ENCODE data around the gene MEGF10.

DNA sequence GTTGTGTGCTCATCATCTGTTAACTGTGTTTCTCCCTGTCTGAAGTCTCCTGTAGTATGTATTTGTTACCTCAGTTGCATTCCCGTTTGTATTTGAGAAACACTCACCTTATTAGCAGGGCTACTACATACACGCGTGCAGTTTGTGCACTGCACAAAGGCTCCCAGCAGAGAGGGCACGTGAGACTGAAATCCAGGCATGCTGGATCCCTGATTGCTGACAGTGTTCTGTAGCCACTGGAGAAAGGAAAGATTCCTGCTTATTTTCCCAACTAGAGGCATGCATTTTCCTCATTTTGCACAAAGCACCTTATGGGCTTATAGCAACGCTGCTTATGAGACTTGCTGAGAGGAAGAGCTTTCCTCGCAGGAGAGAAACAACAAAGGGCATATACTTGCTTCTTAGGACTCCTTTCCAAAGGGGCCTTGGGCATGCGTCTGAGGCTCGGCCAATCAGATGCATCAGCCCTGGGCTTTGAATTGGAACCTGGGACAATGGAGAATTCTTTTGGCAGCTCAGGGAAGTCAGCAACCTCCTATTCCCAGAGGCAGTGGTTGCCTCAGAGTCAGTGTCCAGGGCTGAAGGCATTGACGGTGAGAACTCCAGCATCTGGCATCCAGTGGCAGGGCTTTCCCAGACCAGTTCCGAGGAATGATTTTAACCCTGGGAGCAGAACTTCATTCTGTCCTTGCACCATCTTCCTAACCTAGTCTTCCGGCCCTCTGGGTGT, 9.9 kb upstream of the MEGF10 start:
- TF ChIP-seq RFX5 (IDR thresholded peaks at IDR 0.05; ENCODE audit: low read depth, low read length), result no peak
- TF ChIP-seq JUND (IDR thresholded peaks at IDR 0.05; ENCODE audit: low read depth, low read length), result no peak
- TF ChIP-seq, protein P1, sequence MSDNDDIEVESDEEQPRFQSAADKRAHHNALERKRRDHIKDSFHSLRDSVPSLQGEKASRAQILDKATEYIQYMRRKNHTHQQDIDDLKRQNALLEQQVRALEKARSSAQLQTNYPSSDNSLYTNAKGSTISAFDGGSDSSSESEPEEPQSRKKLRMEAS (IDR thresholded peaks at IDR 0.05; ENCODE audit: low read depth, low read length), result no peak
- TF ChIP-seq, protein P2, sequence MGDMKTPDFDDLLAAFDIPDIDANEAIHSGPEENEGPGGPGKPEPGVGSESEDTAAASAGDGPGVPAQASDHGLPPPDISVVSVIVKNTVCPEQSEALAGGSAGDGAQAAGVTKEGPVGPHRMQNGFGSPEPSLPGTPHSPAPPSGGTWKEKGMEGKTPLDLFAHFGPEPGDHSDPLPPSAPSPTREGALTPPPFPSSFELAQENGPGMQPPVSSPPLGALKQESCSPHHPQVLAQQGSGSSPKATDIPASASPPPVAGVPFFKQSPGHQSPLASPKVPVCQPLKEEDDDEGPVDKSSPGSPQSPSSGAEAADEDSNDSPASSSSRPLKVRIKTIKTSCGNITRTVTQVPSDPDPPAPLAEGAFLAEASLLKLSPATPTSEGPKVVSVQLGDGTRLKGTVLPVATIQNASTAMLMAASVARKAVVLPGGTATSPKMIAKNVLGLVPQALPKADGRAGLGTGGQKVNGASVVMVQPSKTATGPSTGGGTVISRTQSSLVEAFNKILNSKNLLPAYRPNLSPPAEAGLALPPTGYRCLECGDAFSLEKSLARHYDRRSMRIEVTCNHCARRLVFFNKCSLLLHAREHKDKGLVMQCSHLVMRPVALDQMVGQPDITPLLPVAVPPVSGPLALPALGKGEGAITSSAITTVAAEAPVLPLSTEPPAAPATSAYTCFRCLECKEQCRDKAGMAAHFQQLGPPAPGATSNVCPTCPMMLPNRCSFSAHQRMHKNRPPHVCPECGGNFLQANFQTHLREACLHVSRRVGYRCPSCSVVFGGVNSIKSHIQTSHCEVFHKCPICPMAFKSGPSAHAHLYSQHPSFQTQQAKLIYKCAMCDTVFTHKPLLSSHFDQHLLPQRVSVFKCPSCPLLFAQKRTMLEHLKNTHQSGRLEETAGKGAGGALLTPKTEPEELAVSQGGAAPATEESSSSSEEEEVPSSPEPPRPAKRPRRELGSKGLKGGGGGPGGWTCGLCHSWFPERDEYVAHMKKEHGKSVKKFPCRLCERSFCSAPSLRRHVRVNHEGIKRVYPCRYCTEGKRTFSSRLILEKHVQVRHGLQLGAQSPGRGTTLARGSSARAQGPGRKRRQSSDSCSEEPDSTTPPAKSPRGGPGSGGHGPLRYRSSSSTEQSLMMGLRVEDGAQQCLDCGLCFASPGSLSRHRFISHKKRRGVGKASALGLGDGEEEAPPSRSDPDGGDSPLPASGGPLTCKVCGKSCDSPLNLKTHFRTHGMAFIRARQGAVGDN (IDR thresholded peaks at IDR 0.05), result no peak
- TF ChIP-seq, protein P3, sequence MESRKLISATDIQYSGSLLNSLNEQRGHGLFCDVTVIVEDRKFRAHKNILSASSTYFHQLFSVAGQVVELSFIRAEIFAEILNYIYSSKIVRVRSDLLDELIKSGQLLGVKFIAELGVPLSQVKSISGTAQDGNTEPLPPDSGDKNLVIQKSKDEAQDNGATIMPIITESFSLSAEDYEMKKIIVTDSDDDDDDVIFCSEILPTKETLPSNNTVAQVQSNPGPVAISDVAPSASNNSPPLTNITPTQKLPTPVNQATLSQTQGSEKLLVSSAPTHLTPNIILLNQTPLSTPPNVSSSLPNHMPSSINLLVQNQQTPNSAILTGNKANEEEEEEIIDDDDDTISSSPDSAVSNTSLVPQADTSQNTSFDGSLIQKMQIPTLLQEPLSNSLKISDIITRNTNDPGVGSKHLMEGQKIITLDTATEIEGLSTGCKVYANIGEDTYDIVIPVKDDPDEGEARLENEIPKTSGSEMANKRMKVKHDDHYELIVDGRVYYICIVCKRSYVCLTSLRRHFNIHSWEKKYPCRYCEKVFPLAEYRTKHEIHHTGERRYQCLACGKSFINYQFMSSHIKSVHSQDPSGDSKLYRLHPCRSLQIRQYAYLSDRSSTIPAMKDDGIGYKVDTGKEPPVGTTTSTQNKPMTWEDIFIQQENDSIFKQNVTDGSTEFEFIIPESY (IDR thresholded peaks at IDR 0.05), result no peak
- TF ChIP-seq, protein P4, sequence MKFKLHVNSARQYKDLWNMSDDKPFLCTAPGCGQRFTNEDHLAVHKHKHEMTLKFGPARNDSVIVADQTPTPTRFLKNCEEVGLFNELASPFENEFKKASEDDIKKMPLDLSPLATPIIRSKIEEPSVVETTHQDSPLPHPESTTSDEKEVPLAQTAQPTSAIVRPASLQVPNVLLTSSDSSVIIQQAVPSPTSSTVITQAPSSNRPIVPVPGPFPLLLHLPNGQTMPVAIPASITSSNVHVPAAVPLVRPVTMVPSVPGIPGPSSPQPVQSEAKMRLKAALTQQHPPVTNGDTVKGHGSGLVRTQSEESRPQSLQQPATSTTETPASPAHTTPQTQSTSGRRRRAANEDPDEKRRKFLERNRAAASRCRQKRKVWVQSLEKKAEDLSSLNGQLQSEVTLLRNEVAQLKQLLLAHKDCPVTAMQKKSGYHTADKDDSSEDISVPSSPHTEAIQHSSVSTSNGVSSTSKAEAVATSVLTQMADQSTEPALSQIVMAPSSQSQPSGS (IDR thresholded peaks at IDR 0.05; ENCODE audit: low read length), result no peak
- no peak for TF ChIP-seq SMARCA5 (IDR thresholded peaks at IDR 0.05)
- no peak for TF ChIP-seq POLR2AphosphoS5 (IDR thresholded peaks at IDR 0.05; ENCODE audit: low read length)
- TF ChIP-seq, protein P5, sequence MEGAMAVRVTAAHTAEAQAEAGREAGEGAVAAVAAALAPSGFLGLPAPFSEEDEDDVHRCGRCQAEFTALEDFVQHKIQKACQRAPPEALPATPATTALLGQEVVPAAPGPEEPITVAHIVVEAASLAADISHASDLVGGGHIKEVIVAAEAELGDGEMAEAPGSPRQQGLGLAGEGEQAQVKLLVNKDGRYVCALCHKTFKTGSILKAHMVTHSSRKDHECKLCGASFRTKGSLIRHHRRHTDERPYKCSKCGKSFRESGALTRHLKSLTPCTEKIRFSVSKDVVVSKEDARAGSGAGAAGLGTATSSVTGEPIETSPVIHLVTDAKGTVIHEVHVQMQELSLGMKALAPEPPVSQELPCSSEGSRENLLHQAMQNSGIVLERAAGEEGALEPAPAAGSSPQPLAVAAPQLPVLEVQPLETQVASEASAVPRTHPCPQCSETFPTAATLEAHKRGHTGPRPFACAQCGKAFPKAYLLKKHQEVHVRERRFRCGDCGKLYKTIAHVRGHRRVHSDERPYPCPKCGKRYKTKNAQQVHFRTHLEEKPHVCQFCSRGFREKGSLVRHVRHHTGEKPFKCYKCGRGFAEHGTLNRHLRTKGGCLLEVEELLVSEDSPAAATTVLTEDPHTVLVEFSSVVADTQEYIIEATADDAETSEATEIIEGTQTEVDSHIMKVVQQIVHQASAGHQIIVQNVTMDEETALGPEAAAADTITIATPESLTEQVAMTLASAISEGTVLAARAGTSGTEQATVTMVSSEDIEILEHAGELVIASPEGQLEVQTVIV (IDR thresholded peaks at IDR 0.05; ENCODE audit: borderline replicate concordance, partially characterized antibody), result no peak
- TF ChIP-seq EGR1 (IDR thresholded peaks at IDR 0.05; ENCODE audit: borderline replicate concordance in 1 of 2, low read depth in 2 of 2, low read length in 2 of 2), result no peak
- TF ChIP-seq MYC (IDR thresholded peaks at IDR 0.05; ENCODE audit: insufficient read depth, insufficient read length, insufficient replicate concordance, low read length, severe bottlenecking), result no peak
- TF ChIP-seq, protein P6, sequence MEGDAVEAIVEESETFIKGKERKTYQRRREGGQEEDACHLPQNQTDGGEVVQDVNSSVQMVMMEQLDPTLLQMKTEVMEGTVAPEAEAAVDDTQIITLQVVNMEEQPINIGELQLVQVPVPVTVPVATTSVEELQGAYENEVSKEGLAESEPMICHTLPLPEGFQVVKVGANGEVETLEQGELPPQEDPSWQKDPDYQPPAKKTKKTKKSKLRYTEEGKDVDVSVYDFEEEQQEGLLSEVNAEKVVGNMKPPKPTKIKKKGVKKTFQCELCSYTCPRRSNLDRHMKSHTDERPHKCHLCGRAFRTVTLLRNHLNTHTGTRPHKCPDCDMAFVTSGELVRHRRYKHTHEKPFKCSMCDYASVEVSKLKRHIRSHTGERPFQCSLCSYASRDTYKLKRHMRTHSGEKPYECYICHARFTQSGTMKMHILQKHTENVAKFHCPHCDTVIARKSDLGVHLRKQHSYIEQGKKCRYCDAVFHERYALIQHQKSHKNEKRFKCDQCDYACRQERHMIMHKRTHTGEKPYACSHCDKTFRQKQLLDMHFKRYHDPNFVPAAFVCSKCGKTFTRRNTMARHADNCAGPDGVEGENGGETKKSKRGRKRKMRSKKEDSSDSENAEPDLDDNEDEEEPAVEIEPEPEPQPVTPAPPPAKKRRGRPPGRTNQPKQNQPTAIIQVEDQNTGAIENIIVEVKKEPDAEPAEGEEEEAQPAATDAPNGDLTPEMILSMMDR (IDR thresholded peaks at IDR 0.05 in 2 of 3, conservative IDR thresholded peaks at IDR 0.05 in 1 of 3; ENCODE audit: control insufficient read depth in 2 of 3, extremely low read depth in 1 of 3, insufficient read depth in 1 of 3, low read depth in 3 of 3, low read length in 3 of 3), result no peak
